IMR-90 (cell line): ENCODE measurements around the gene UPK1A.

Source experiments
- CEBPB ChIP-seq: IDR thresholded peaks from 2 replicates; pipeline ENCODE4 v1.6.1; 2012; ENCODE audit warnings: low read depth, low read length, improper control_type of control experiment
- CHD1 ChIP-seq: IDR thresholded peaks from 2 replicates; pipeline ENCODE4 v1.6.1; 2012; ENCODE audit warnings: low read depth, low read length, improper control_type of control experiment
- CTCF ChIP-seq: conservative IDR thresholded peaks from 2 replicates; pipeline ENCODE4 v1.5.1; 2012; ENCODE audit warnings: mild to moderate bottlenecking, low read depth, low read length, improper control_type of control experiment
- ELK1 ChIP-seq: fragments of 150-350 bp; IDR thresholded peaks from 2 replicates; pipeline ENCODE4 v1.6.1; 2016; ENCODE audit warnings: low read depth, mild to moderate bottlenecking, low read length, moderate library complexity, borderline replicate concordance
- FOS ChIP-seq: fragments of 150-350 bp; IDR thresholded peaks from 2 replicates; pipeline ENCODE4 v1.6.1; 2016; ENCODE audit warnings: low read depth, low read length
- MAFK ChIP-seq: IDR thresholded peaks from 2 replicates; pipeline ENCODE4 v1.6.1; 2012; ENCODE audit warnings: low read depth, low read length, improper control_type of control experiment
- MAZ ChIP-seq: IDR thresholded peaks from 2 replicates; pipeline ENCODE4 v1.6.1; 2012; ENCODE audit warnings: low read depth, mild to moderate bottlenecking, low read length, improper control_type of control experiment, moderate library complexity, borderline replicate concordance
- MXI1 ChIP-seq: IDR thresholded peaks from 2 replicates; pipeline ENCODE4 v1.6.1; 2012; ENCODE audit warnings: low read depth, mild to moderate bottlenecking, low read length, moderate library complexity, borderline replicate concordance
- NFE2L2 ChIP-seq: fragments of 150-350 bp; IDR thresholded peaks from 2 replicates; pipeline ENCODE4 v1.6.1; 2016; ENCODE audit warnings: low read depth, mild to moderate bottlenecking, low read length
- POLR2A ChIP-seq: IDR thresholded peaks from 2 replicates; pipeline ENCODE4 v1.6.1; 2012; ENCODE audit warnings: mild to moderate bottlenecking, low read depth, low read length
- RCOR1 ChIP-seq: IDR thresholded peaks from 2 replicates; pipeline ENCODE4 v1.6.1; 2012; ENCODE audit warnings: mild to moderate bottlenecking, low read length, improper control_type of control experiment; ENCODE audit not compliant: insufficient replicate concordance
- RFX5 ChIP-seq: IDR thresholded peaks from 2 replicates; pipeline ENCODE4 v1.8.0; 2012; ENCODE audit warnings: low read depth, mild to moderate bottlenecking, low read length, moderate library complexity
- SMC3 ChIP-seq: fragments of 150-350 bp; IDR thresholded peaks from 2 replicates; pipeline ENCODE4 v1.6.1; 2016; ENCODE audit warnings: low read depth, mild to moderate bottlenecking, antibody characterized with exemption, low read length, moderate library complexity
- USF2 ChIP-seq: fragments of 150-350 bp; IDR thresholded peaks from 2 replicates; pipeline ENCODE4 v1.6.1; 2017; ENCODE audit warnings: mild to moderate bottlenecking, antibody characterized with exemption, low read length, low read depth

GRCh38 chr19:35642798-35643254 is 23.5 kb upstream of the UPK1A start:
- no peak for TF ChIP-seq CTCF
- TF ChIP-seq USF2 = no peak
- no peak for TF ChIP-seq POLR2A
- TF ChIP-seq CEBPB = no peak
- no peak for TF ChIP-seq NFE2L2
- no peak for TF ChIP-seq MXI1
- no peak for TF ChIP-seq RFX5
- TF ChIP-seq ELK1 = no peak
- TF ChIP-seq FOS = no peak
- no peak for TF ChIP-seq RCOR1
- TF ChIP-seq SMC3 = no peak
- TF ChIP-seq CHD1 = no peak
- no peak for TF ChIP-seq MAZ
- no peak for TF ChIP-seq MAFK
